ENCODE data around the gene MITD1. TPM values are rescaled to one million over a fixed set of nuclear protein-coding genes. Genes with fewer than 3 reads are reported as not detected.
A peak's percentile ranks its signal among the peaks of the same experiment; 100 is the strongest.

MITD1 gene
- total and polyA plus RNA-seq, 2 experiments from 2014 or later = 32.7 to 44.8 TPM

- Histone ChIP-seq H4K20me1 (ENCODE audit: insufficient read depth, poor library complexity, severe bottlenecking) (no peaks in the 10 kb centered on the region), H3K79me2 (peaks cover 86% of the 10 kb centered on the region), H3K4me1 (ENCODE audit: insufficient read depth) (peaks cover 16% of the 10 kb centered on the region), H3K27ac (no peak overlapping the region), H3K9me2 (replicated peaks; ENCODE audit: insufficient read depth) (no peaks in the 10 kb centered on the region), H3K4me2 (peak overlapping the region; percentile 94), H3K36me3 (replicated peaks; ENCODE audit: insufficient read depth, low read depth) (no peaks in the 10 kb centered on the region), H2AFZ (no peak overlapping the region), H3K9me3 (ENCODE audit: low read depth) (no peaks in the 10 kb centered on the region), H3K27me3 (no peaks in the 10 kb centered on the region), H3K4me3 (no peak overlapping the region)
- TF ChIP-seq CTCF (IDR thresholded peaks at IDR 0.05; ENCODE audit: poor library complexity) (no peak), EZH2 (IDR thresholded peaks at IDR 0.05; ENCODE audit: borderline replicate concordance) (no peak), EZH2phosphoT487 (IDR thresholded peaks at IDR 0.05; ENCODE audit: low read depth, severe bottlenecking, unreplicated experiment) (no peak)
- no peak for DNase-seq (ENCODE audit: low spot score)
- 91% methylated on average over 3 of the region's 3 CpGs for WGBS (ENCODE audit: low lambda C conversion rate, missing lambda C conversion rate)
Observed at GRCh38 chr2:99183025-99183424, 2.2 kb upstream of the MITD1 start.

- Histone ChIP-seq H3K4me3 (peak overlapping the region; percentile 76), H3K9me3 (ENCODE audit: low read depth) (no peaks in the 10 kb centered on the region), H3K9me2 (replicated peaks; ENCODE audit: insufficient read depth) (no peaks in the 10 kb centered on the region), H4K20me1 (ENCODE audit: insufficient read depth, poor library complexity, severe bottlenecking) (no peaks in the 10 kb centered on the region), H3K4me1 (ENCODE audit: insufficient read depth) (peaks cover 16% of the 10 kb centered on the region), H3K4me2 (peak overlapping the region; percentile 94), H3K27me3 (no peaks in the 10 kb centered on the region), H2AFZ (peak overlapping the region; percentile 91), H3K27ac (peak overlapping the region; percentile 80), H3K36me3 (replicated peaks; ENCODE audit: insufficient read depth, low read depth) (no peaks in the 10 kb centered on the region), H3K79me2 (peaks cover 89% of the 10 kb centered on the region)
- WGBS (ENCODE audit: low lambda C conversion rate, missing lambda C conversion rate) = 1% methylated on average over 4 of the region's 4 CpGs
- TF ChIP-seq EZH2 (IDR thresholded peaks at IDR 0.05; ENCODE audit: borderline replicate concordance) (no peak), CTCF (IDR thresholded peaks at IDR 0.05; ENCODE audit: poor library complexity) (no peak), EZH2phosphoT487 (IDR thresholded peaks at IDR 0.05; ENCODE audit: low read depth, severe bottlenecking, unreplicated experiment) (no peak)
- no peak for DNase-seq (ENCODE audit: low spot score)
Observed at GRCh38 chr2:99181624-99182000, 754 bp upstream of the MITD1 start.

GRCh38 chr2:99171377-99172140 is 9.3 kb downstream of the MITD1 start:
- no peak for TF ChIP-seq EZH2phosphoT487 (IDR thresholded peaks at IDR 0.05; ENCODE audit: low read depth, severe bottlenecking, unreplicated experiment)
- TF ChIP-seq CTCF (IDR thresholded peaks at IDR 0.05; ENCODE audit: poor library complexity) = no peak
- TF ChIP-seq EZH2 (IDR thresholded peaks at IDR 0.05; ENCODE audit: borderline replicate concordance) = no peak
- Histone ChIP-seq H3K36me3 (replicated peaks; ENCODE audit: insufficient read depth, low read depth) (no peaks in the 10 kb centered on the region), H4K20me1 (ENCODE audit: insufficient read depth, poor library complexity, severe bottlenecking) (no peaks in the 10 kb centered on the region), H3K79me2 (peaks cover 5% of the 10 kb centered on the region), H3K4me1 (ENCODE audit: insufficient read depth) (no peaks in the 10 kb centered on the region), H3K9me3 (ENCODE audit: low read depth) (no peaks in the 10 kb centered on the region), H3K4me2 (no peak overlapping the region), H3K4me3 (no peak overlapping the region), H3K27me3 (no peaks in the 10 kb centered on the region), H3K9me2 (replicated peaks; ENCODE audit: insufficient read depth) (no peaks in the 10 kb centered on the region), H2AFZ (no peak overlapping the region), H3K27ac (no peak overlapping the region)
- DNase-seq (ENCODE audit: low spot score) = no peak
- 97% methylated on average over 8 of the region's 8 CpGs for WGBS (ENCODE audit: low lambda C conversion rate, missing lambda C conversion rate)

Data from hepatocyte (in vitro differentiated cells).